ENCODE measurements around the gene NACAD.

NACAD gene, protein sequence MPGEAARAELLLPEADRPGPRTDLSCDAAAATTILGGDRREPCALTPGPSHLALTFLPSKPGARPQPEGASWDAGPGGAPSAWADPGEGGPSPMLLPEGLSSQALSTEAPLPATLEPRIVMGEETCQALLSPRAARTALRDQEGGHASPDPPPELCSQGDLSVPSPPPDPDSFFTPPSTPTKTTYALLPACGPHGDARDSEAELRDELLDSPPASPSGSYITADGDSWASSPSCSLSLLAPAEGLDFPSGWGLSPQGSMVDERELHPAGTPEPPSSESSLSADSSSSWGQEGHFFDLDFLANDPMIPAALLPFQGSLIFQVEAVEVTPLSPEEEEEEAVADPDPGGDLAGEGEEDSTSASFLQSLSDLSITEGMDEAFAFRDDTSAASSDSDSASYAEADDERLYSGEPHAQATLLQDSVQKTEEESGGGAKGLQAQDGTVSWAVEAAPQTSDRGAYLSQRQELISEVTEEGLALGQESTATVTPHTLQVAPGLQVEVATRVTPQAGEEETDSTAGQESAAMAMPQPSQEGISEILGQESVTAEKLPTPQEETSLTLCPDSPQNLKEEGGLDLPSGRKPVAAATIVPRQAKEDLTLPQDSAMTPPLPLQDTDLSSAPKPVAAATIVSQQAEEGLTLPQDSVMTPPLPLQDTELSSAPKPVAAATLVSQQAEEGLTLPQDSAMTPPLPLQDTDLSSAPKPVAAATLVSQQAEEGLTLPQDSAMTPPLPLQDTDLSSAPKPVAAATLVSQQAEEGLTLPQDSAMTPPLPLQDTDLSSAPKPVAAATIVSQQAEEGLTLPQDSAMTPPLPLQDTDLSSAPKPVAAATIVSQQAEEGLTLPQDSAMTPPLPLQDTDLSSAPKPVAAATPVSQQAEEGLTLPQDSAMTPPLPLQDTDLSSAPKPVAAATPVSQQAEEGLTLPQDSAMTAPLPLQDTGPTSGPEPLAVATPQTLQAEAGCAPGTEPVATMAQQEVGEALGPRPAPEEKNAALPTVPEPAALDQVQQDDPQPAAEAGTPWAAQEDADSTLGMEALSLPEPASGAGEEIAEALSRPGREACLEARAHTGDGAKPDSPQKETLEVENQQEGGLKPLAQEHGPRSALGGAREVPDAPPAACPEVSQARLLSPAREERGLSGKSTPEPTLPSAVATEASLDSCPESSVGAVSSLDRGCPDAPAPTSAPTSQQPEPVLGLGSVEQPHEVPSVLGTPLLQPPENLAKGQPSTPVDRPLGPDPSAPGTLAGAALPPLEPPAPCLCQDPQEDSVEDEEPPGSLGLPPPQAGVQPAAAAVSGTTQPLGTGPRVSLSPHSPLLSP (N-terminal part only)
- 0 to 0.75 (median 0.34) reads per million in 9 experiments for total RNA-seq

DNA sequence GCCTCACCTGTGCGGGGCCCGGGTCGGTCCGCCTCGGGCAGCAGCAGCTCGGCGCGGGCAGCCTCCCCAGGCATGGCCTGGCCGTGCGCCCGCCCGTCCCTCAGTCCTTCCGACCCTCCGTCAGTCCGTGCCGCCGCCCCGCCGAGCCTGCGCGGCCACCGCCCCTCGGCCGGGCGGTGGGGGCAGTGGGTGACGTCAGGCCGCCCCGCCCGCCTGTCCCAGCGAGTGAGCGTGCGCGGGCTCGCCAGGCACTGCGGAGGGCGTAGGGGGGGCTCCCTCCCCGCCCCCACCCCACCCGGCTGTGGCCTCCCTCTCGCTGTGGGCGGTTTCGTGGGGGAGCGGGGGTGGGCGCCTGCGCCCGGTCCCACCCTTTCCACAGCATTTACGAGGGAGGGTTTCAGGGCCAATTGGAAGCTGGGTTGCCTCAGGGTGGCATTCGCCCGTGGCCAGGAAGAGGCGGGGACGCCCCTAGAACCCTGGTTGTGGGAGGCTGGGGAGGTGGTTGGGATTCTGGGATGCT is at the start of gene NACAD:
Gene NACAD, minus strand, starts transcription at position 149 of the 520 bp plus-strand sequence. Its CDS starts 75 bp downstream, at position 74.
- DNase-seq (peak in 2 of 3 experiments; percentile 15 to 28), ATAC-seq (replicated peaks) (peak; percentile 68)
- peaks cover 0 to 1% of the 10 kb centered on the region in 2 donors for H3K9me3 Mint-ChIP-seq
- H3K4me3 Mint-ChIP-seq: peak within 1 kb of the TSS; percentile 73 to 78
- H3K4me1 Mint-ChIP-seq (ENCODE audit: low read depth in 2 of 2): peaks cover 0 to 6% of the 10 kb centered on the region in 2 donors
- peaks cover 7% of the 10 kb centered on the region for H3K36me3 Mint-ChIP-seq (ENCODE audit: insufficient read depth)
- peak within 1 kb of the TSS; percentile 35 to 60 for H3K27ac Mint-ChIP-seq
- H3K27me3 Mint-ChIP-seq: peaks cover 8 to 9% of the 10 kb centered on the region in 2 donors

DNA sequence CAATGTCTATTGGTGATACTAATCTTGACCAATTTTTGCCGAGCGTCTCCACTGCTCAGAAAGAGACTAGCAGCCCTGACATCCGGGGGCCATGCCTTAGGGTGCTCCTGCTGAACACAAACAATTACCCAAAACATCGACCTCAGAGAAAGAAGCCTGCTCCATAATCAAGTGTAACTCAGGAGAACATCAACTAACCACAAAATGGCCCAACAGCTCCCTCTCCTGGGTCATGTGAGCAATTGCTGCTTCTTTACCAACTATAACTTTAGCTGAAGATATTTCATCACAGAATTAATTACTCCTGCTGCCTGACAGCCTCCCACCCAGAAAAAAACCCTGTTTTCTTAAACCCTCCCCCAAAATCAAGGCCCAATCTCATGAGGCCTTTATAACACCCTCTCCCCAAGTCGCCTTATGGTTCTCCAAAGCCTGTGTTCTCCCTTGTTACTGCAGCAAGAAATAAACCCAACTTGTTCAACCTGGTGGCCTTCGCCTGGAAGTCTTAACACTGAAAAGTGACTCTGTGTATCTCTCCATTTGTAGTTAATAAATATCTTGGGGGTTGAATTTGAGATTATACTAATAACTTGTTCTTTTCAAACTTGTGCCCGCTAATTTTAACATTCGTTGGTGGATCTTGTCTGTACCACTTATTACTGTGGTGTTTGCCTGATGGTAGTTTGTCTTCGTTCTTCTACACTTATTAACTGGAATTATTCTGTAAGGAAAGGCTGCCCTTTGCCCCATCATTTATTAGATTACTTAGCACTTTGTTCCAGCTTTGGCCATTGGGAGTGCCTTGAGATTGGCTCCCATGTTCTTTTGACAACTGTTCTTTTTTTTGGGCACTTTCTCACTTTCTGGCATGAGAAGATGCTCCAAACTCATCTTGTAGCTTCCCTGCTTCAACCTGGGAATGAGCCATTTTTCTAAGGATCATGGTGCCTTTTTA is 47.6 kb upstream of the NACAD start:
- ATAC-seq (replicated peaks) (peak; percentile 92), DNase-seq (peak; percentile 61 to 68 (median 66))
- Mint-ChIP-seq H3K36me3 (ENCODE audit: insufficient read depth) (no peaks in the 10 kb centered on the region), H3K9me3 (no peaks in the 10 kb centered on the region), H3K27ac (no peak overlapping the region), H3K27me3 (peaks cover 5 to 15% of the 10 kb centered on the region in 2 donors), H3K4me1 (ENCODE audit: low read depth in 2 of 2) (peaks cover 6% of the 10 kb centered on the region in 2 donors), H3K4me3 (no peak overlapping the region)

DNA sequence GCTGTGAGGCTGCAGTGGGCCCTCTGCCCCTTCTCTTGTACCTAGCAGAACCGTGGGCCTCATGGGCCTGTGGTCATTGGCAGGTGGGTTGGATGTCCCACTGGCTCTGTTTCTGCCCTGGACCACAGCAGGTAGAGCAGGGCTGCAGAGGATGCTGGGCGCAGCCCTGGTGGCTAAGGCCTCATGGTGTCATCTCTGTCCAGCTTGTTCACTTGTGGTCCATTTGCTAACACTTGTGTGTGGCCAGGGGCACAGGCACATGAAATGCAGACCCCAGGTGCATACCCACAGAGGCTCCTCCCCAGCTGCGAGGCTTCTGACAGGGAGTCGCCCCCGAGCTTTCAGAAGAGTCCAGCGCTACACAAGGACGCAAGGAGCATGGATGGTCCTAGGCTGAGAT is 45.1 kb upstream of the NACAD start:
- H3K9me3 Mint-ChIP-seq: no peaks in the 10 kb centered on the region
- H3K27ac Mint-ChIP-seq: no peak overlapping the region
- H3K4me3 Mint-ChIP-seq: no peak overlapping the region
- H3K36me3 Mint-ChIP-seq (ENCODE audit: insufficient read depth): no peaks in the 10 kb centered on the region
- H3K27me3 Mint-ChIP-seq: peaks cover 2 to 5% of the 10 kb centered on the region in 2 donors
- no peak for DNase-seq
- peaks cover 6% of the 10 kb centered on the region in 2 donors for H3K4me1 Mint-ChIP-seq (ENCODE audit: low read depth in 2 of 2)
- no peak for ATAC-seq (replicated peaks)

DNA sequence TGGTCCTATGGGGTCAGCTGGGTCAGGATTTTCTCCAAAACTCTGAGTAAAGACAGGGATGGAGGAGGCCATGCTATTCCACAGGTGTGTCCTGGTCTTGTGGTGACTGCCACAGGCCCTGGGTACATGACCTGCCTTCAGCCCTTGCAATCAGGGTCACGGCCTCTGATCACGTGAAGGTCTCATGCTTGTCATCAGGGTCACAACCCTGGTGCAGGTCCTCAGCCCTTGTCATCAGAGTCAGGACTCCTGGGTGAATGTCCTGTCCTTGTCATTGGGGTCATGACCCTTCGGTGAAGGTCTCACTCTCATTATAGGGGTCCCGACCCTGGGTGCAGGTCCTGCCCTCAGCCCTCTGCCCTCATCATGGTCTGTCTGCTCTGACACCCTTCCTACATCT is 44.6 kb upstream of the NACAD start:
- no peak overlapping the region for H3K27ac Mint-ChIP-seq
- no peak for ATAC-seq (replicated peaks)

DNA sequence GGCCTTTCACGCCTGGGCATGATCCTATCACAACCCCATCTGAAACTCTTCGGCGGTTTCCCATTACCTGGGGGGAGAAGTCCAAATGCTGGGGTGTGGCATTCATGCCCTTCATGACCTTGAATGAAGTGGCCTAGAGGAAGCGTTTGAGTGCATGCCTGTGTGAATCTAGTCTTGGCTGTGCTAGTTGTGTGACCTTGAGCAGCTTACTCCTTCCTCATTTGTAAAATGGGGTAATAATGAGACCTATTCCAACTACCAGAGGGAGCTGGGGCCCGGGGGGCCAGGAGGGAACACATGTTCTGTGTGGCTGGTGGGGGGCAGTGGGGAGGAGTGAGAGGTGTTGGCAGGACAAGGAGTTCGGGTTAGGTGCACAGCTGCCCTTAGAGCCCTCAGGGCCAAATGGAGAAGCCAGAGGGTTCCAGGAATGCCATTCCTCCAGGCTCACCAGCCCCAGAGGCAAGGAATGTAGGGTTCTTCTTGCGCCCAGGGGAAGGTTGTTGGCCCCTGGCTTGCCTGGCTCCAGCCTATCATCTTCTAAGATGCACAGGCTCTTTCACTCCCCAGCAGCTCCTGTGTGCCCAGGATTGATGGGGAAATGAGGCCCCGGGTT is 44.0 kb upstream of the NACAD start:
- ATAC-seq (replicated peaks): no peak
- Mint-ChIP-seq H3K9me3 (no peaks in the 10 kb centered on the region), H3K27me3 (peaks cover 0 to 2% of the 10 kb centered on the region in 2 donors), H3K4me3 (no peak overlapping the region), H3K4me1 (ENCODE audit: low read depth in 2 of 2) (peaks cover 6% of the 10 kb centered on the region in 2 donors), H3K27ac (peak overlapping the region in 1 of 2 donors; percentile 51), H3K36me3 (ENCODE audit: insufficient read depth) (no peaks in the 10 kb centered on the region)
- DNase-seq: no peak

More for the DNA sequence above, 44.6 kb upstream of the NACAD start:
- no peak for DNase-seq
- no peak overlapping the region for H3K4me3 Mint-ChIP-seq
- H3K9me3 Mint-ChIP-seq: no peaks in the 10 kb centered on the region
- peaks cover 6% of the 10 kb centered on the region in 2 donors for H3K4me1 Mint-ChIP-seq (ENCODE audit: low read depth in 2 of 2)
- peaks cover 0 to 5% of the 10 kb centered on the region in 2 donors for H3K27me3 Mint-ChIP-seq
- no peaks in the 10 kb centered on the region for H3K36me3 Mint-ChIP-seq (ENCODE audit: insufficient read depth)

DNA sequence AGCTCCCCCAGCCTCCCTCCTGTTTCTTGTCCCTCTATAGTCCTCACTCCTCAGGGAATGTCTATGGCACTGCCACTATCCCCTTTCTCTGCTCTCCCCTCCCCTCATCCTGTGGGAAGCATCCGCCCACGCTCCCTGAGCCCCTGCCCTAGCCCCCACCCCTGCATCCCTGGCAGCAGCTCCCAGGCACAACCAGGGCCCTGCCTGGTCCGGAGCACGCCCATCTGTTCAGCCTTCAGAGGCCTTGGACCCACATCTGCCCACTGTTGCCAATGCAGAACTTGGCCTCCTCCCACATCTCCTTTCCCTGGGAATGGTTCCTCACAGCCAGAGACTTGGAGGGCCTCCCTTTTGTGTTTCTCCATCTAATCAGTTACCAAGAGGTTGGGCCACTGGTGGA is 43.1 kb upstream of the NACAD start:
- Mint-ChIP-seq H3K9me3 (no peaks in the 10 kb centered on the region), H3K27me3 (no peaks in the 10 kb centered on the region), H3K4me1 (ENCODE audit: low read depth in 2 of 2) (peaks cover 6% of the 10 kb centered on the region in 2 donors), H3K4me3 (no peak overlapping the region), H3K36me3 (ENCODE audit: insufficient read depth) (no peaks in the 10 kb centered on the region), H3K27ac (no peak overlapping the region)
- no peak for DNase-seq
- no peak for ATAC-seq (replicated peaks)

DNA sequence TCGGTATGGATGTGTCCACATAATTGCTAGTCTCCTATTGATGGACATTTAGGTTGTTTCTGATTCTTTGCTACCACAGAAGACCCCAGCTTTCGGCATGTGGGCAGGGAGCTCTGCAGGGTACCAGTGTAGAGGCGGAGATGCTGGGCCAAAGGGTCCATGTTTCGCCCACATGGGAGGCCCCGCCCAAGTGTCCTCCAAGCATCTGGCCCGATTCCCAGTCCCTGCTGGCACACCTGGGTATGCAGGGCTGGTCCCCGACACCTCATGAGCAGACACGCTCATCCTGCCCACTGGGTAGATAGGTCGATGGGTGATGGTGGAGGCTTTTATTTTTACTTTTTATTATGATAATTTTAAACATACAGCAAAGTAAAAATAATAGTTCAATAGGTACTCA is 42.1 kb upstream of the NACAD start:
- ATAC-seq (replicated peaks) (no peak), DNase-seq (no peak)
- no peak overlapping the region for H3K27ac Mint-ChIP-seq
- no peak overlapping the region for H3K4me3 Mint-ChIP-seq
- H3K4me1 Mint-ChIP-seq (ENCODE audit: low read depth in 2 of 2): peaks cover 1 to 2% of the 10 kb centered on the region in 2 donors
- no peaks in the 10 kb centered on the region for H3K27me3 Mint-ChIP-seq
- H3K9me3 Mint-ChIP-seq: no peaks in the 10 kb centered on the region
- no peaks in the 10 kb centered on the region for H3K36me3 Mint-ChIP-seq (ENCODE audit: insufficient read depth)

DNA sequence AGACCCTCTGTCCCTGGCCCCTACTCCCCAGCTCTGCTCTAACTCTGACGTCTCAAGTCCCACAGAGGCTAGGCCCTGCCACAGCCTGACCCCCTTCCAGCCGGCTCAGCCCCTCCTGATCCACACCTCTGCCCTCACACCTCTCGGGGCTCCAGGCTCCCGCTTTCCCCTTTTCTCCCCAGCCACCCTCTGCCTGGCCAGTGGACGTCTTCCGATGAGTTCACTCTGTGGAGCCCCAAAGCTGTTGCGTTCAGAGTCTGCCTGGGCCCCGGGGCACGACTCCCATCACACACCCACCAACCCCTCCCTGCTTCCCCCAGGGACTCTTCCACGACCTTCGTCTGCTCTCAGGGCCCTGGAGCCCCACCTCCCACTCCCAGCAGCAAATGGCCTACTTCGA is 41.1 kb upstream of the NACAD start:
- H3K36me3 Mint-ChIP-seq (ENCODE audit: insufficient read depth): no peaks in the 10 kb centered on the region
- peaks cover 0 to 4% of the 10 kb centered on the region in 2 donors for H3K4me1 Mint-ChIP-seq (ENCODE audit: low read depth in 2 of 2)
- H3K27me3 Mint-ChIP-seq: no peaks in the 10 kb centered on the region
- H3K27ac Mint-ChIP-seq: peak overlapping the region; percentile 48 to 62
- DNase-seq: no peak
- ATAC-seq (replicated peaks): no peak
- no peak overlapping the region for H3K4me3 Mint-ChIP-seq
- no peaks in the 10 kb centered on the region for H3K9me3 Mint-ChIP-seq

DNA sequence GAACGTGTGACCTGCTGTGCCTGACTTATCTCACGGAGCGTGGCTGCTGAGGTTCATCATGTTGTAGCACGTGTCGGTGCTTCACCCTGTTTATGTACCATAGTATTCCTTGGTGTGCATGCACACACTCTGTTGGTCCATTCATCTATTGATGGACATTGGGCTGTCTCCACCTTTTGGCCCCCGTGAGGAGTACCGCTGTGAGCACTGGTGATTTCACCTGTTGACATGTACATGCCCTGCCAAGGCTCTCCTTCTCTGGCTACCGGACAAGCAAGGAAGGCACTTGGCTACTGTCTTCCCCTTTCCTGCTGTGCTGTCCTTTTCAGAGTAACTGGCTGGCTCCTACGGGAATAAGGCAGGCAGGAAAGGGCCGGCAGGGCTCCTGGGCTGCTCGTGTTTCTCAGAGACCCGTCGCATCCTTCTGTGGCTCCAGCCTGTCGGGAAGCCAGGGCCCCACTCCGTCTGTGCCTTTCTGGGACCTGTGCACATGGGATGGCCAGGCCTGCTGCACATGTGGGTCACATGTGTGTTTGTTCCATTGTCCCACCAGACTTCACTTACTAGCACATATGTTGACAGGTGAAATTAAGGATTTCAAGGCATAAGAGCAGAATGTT is 40.5 kb upstream of the NACAD start:
- Mint-ChIP-seq H3K36me3 (ENCODE audit: insufficient read depth) (no peaks in the 10 kb centered on the region), H3K4me3 (no peak overlapping the region), H3K4me1 (ENCODE audit: low read depth in 2 of 2) (peaks cover 0 to 4% of the 10 kb centered on the region in 2 donors), H3K9me3 (no peaks in the 10 kb centered on the region), H3K27me3 (no peaks in the 10 kb centered on the region), H3K27ac (peak overlapping the region in 1 of 2 donors; percentile 62)
- DNase-seq (no peak), ATAC-seq (replicated peaks) (no peak)

DNA sequence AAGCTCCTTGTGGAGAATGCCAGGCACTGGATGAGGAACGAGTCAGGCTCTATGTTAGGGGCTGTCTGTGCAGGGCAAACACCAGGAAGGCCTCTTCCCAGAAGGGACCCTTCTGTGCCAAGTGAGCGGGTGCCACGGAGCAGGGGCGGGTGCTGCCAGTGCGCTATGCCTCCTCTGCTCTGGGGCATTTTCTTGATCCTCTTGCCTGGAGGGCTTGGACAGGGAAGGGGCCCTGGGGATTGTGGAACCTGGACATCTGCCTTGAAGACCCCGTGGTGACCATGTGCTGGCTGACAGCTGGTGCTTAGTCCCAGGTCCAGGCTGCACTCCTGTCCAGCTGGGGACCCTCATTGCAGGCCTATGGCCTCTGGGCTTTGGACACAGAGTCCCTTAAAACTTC is 38.2 kb upstream of the NACAD start:
- Mint-ChIP-seq H3K4me3 (no peak overlapping the region), H3K27ac (peak overlapping the region in 1 of 2 donors; percentile 62), H3K27me3 (no peaks in the 10 kb centered on the region), H3K36me3 (ENCODE audit: insufficient read depth) (no peaks in the 10 kb centered on the region), H3K4me1 (ENCODE audit: low read depth in 2 of 2) (peaks cover 17% of the 10 kb centered on the region in 2 donors), H3K9me3 (no peaks in the 10 kb centered on the region)
- ATAC-seq (replicated peaks) (no peak), DNase-seq (no peak)

DNA sequence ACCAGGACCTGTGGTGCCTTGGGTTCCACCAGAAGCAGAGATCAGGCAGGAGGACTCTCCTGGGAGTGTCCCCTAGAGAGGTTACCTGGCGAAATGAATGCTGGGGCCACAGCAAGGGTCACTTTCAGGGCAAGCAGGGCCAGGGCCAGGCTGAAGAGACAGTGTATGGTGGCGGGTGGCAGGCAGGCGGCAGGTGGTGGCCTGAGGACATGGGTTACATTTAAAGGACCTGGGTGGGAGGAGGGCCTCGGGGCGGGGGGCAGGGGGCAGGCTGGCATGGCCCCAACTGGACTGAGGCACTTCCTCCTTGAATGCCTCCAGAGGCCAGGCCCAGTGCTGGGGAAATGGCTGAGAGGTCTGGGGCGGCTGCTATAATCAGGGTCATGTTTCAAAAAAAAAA is 37.4 kb upstream of the NACAD start:
- Mint-ChIP-seq H3K27me3 (no peaks in the 10 kb centered on the region), H3K36me3 (ENCODE audit: insufficient read depth) (no peaks in the 10 kb centered on the region), H3K4me3 (no peak overlapping the region), H3K27ac (peak overlapping the region in 1 of 2 donors; percentile 62), H3K4me1 (ENCODE audit: low read depth in 2 of 2) (peaks cover 17% of the 10 kb centered on the region in 2 donors), H3K9me3 (no peaks in the 10 kb centered on the region)
- DNase-seq (no peak), ATAC-seq (replicated peaks) (no peak)
